ENCODE data around the gene FAN1.
"Not testable (repeated sequence)": the region's sequence is repeated elsewhere in the genome, so short reads cannot be mapped to it uniquely, and the experiment has no call there.

FAN1 gene

GRCh38 chr15:30903497-30904187 is at the start of gene FAN1:
Gene FAN1 (plus strand): TSS chr15:30903915. CDS start chr15:30904664, 749 bp downstream.
- peak; percentile 68 to 72 for DNase-seq (ENCODE audit: low read depth in 2 of 2)

GRCh38 chr15:30859091-30859874 is 44.4 kb upstream of the FAN1 start:
- DNase-seq (ENCODE audit: low read depth in 2 of 2) = no peak

- DNase-seq (ENCODE audit: low read depth in 2 of 2) = no peak
Measured at GRCh38 chr15:30865257-30865656, 38.5 kb upstream of the FAN1 start.

GRCh38 chr15:30870681-30871080 is 33.0 kb upstream of the FAN1 start:
- no peak for DNase-seq (ENCODE audit: low read depth in 2 of 2)

GRCh38 chr15:30872341-30872748 is 31.4 kb upstream of the FAN1 start:
- peak; percentile 6 to 14 for DNase-seq (ENCODE audit: low read depth in 2 of 2)

GRCh38 chr15:30877070-30877469 is 26.6 kb upstream of the FAN1 start:
- no peak for DNase-seq (ENCODE audit: low read depth in 2 of 2)

GRCh38 chr15:30878515-30878914 is 25.2 kb upstream of the FAN1 start:
- DNase-seq (ENCODE audit: low read depth in 2 of 2) = no peak

- DNase-seq (ENCODE audit: low read depth in 2 of 2) = peak; percentile 14 to 39
Measured at GRCh38 chr15:30882849-30883433, 20.8 kb upstream of the FAN1 start.

- not testable (repeated sequence) for DNase-seq (ENCODE audit: low read depth in 2 of 2)
Measured at GRCh38 chr15:30883666-30884065, 20.0 kb upstream of the FAN1 start.

- DNase-seq (ENCODE audit: low read depth in 2 of 2) = no peak
Measured at GRCh38 chr15:30885814-30886213, 17.9 kb upstream of the FAN1 start.

GRCh38 chr15:30889196-30889595 is 14.5 kb upstream of the FAN1 start:
- DNase-seq (ENCODE audit: low read depth in 2 of 2) = no peak

GRCh38 chr15:30895461-30896210 is 8.1 kb upstream of the FAN1 start:
- DNase-seq (ENCODE audit: low read depth in 2 of 2) = no peak

- no peak for DNase-seq (ENCODE audit: low read depth in 2 of 2)
Measured at GRCh38 chr15:30896211-30896606, 7.5 kb upstream of the FAN1 start.

GRCh38 chr15:30901889-30902288 is 1.8 kb upstream of the FAN1 start:
- no peak for DNase-seq (ENCODE audit: low read depth in 2 of 2)

- no peak for DNase-seq (ENCODE audit: low read depth in 2 of 2)
Measured at GRCh38 chr15:30904812-30905211, 1.1 kb downstream of the FAN1 start.

GRCh38 chr15:30905821-30906220 is 2.1 kb downstream of the FAN1 start:
- DNase-seq (ENCODE audit: low read depth in 2 of 2) = no peak

GRCh38 chr15:30906366-30906765 is 2.7 kb downstream of the FAN1 start:
- no peak for DNase-seq (ENCODE audit: low read depth in 2 of 2)

GRCh38 chr15:30913761-30914160 is 10.0 kb downstream of the FAN1 start:
- no peak for DNase-seq (ENCODE audit: low read depth in 2 of 2)

- DNase-seq (ENCODE audit: low read depth in 2 of 2) = no peak
Measured at GRCh38 chr15:30917013-30917412, 13.3 kb downstream of the FAN1 start.

GRCh38 chr15:30917675-30918074 is 14.0 kb downstream of the FAN1 start:
- DNase-seq (ENCODE audit: low read depth in 2 of 2) = no peak

- no peak for DNase-seq (ENCODE audit: low read depth in 2 of 2)
Measured at GRCh38 chr15:30918366-30918765, 14.7 kb downstream of the FAN1 start.

- DNase-seq (ENCODE audit: low read depth in 2 of 2) = no peak
Measured at GRCh38 chr15:30919877-30920550, 16.3 kb downstream of the FAN1 start.

All from stimulated activated CD4-positive, alpha-beta T cell treated with anti-CD3 and anti-CD28 coated beads, Interleukin-15, amount 100 ng/mL, for 48 hours (primary cell).